Peyer's patch (tissue), 4 donors: ENCODE data around the gene SCNN1A.

Source experiments
- POLR2A ChIP-seq, 2 donors: fragments of 450-650 bp; IDR thresholded peaks; one replicate each; pipeline ENCODE4 v1.5.1; 2017; ENCODE audit warnings: antibody characterized with exemption in 2 of 2, mild to moderate bottlenecking in 2 of 2, moderate library complexity in 2 of 2
- TF ChIP-seq, protein P1 (sequence below), 6 experiments: fragments of 450-650 bp in 4 of 6; fragments of 200-600 bp in 2 of 6; sonication (generic) in 1 of 6; IDR thresholded peaks; one replicate each; pipeline ENCODE4 v1.5.1; 2017 to 2019; ENCODE audit warnings: antibody characterized with exemption in 6 of 6, mild to moderate bottlenecking in 3 of 6, moderate library complexity in 1 of 6

DNA sequence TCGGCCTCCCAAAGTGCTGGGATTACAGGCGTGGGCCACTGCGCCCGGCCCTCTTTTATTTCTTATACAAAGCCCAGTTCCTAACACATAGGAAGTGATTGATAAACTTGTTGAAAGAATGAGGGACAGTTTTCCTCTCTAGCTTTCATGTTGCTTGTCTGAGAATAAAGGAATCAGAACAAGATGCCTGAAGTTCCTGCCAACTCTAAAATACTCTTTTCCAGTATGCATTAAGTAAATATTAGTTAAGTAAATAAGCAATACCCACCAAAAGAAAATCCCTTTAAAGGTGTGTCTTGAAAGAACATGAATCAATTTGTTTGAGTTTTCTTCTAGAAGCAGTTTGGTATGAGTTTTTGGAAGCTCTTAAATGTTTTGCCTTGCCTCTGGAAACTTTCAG, 45.0 kb upstream of the SCNN1A start:
- TF ChIP-seq, protein P1, sequence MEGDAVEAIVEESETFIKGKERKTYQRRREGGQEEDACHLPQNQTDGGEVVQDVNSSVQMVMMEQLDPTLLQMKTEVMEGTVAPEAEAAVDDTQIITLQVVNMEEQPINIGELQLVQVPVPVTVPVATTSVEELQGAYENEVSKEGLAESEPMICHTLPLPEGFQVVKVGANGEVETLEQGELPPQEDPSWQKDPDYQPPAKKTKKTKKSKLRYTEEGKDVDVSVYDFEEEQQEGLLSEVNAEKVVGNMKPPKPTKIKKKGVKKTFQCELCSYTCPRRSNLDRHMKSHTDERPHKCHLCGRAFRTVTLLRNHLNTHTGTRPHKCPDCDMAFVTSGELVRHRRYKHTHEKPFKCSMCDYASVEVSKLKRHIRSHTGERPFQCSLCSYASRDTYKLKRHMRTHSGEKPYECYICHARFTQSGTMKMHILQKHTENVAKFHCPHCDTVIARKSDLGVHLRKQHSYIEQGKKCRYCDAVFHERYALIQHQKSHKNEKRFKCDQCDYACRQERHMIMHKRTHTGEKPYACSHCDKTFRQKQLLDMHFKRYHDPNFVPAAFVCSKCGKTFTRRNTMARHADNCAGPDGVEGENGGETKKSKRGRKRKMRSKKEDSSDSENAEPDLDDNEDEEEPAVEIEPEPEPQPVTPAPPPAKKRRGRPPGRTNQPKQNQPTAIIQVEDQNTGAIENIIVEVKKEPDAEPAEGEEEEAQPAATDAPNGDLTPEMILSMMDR (IDR thresholded peaks at IDR 0.05), result no peak
- no peak for TF ChIP-seq POLR2A (IDR thresholded peaks at IDR 0.05)
